K562 (cell line): Measurements from ENCODE around the gene RPL22. TPM values are rescaled to one million over a fixed set of nuclear protein-coding genes. Genes with fewer than 3 reads are reported as not detected.

Source experiments
- ATAC-seq: fragments of 200-7000 bp; cut with Tn5 transposase; 3 replicates; pipeline ENCODE4 v1.9.1; 2020; ENCODE audit warnings: moderate library complexity
- BruUV-seq: library from RNA; stranded (reverse); fragments of 400-500 nt; replicated peaks from 2 replicates; lab custom pipeline; 2021; lab: Mats Ljungman, UMichigan
- CTCF ChIA-PET: fragments of 300-600 bp; formaldehyde crosslinking; extraction: SDS; loops from one replicate; lab custom pipeline; 2021; ENCODE audit warnings: low intra/inter-chr PET ratio; lab: Yijun Ruan, JAX
- POLR2A ChIA-PET: fragments of 300-600, 350-650 bp; sonication (Branson Sonifier 250); formaldehyde crosslinking; extraction: SDS; loops from one replicate; lab custom pipeline; 2021; ENCODE audit warnings: antibody characterized with exemption, inconsistent platforms; lab: Yijun Ruan, JAX
- DNase-seq, 4 experiments: peaks; one replicate each; pipeline versions ENCODE4 v3.0.0 to v3.0.0-alpha.2; 2011 to 2018; ENCODE audit warnings: low spot score in 3 of 4, mixed read lengths in 3 of 4; ENCODE audit errors: extremely low read depth in 1 of 4
- FAIRE-seq: peaks from 2 replicates; lab custom pipeline; 2011; peaks lifted over from hg19 to GRCh38; lab: Jason Lieb, UNC
- H2AFZ ChIP-seq: 2 replicates; pipeline ENCODE4 v1.6.0; 2011; ENCODE audit warnings: low read depth, low read length, control low read depth, inconsistent platforms
- H3K27ac ChIP-seq: fragments of 200-600 bp; 3 replicates; pipeline ENCODE4 v1.8.0; 2011; ENCODE audit warnings: low read depth, mild to moderate bottlenecking, control low read depth, inconsistent platforms, low read length, moderate library complexity, mixed read lengths; ENCODE audit errors: extremely low read depth
- H3K27me3 ChIP-seq, 2 experiments: fragments of 300-600 bp in 1 of 2; 2 replicates in 1 of 2; 3 replicates in 1 of 2; pipeline versions ENCODE4 v1.6.0 to v1.8.0; 2011; ENCODE audit warnings: inconsistent platforms in 2 of 2, low read length in 2 of 2, mild to moderate bottlenecking in 1 of 2, mixed read lengths in 1 of 2, moderate library complexity in 1 of 2; ENCODE audit not compliant: control insufficient read depth in 2 of 2, insufficient read depth in 2 of 2
- H3K36me3 ChIP-seq: fragments of 300-600 bp; 3 replicates; pipeline ENCODE4 v1.8.0; 2011; ENCODE audit warnings: mild to moderate bottlenecking, low read length, inconsistent platforms; ENCODE audit not compliant: control insufficient read depth, insufficient read depth
- H3K4me1 ChIP-seq, 2 experiments: fragments of 200-600 bp in 1 of 2; replicated peaks in 1 of 2; 2 replicates in 1 of 2; 3 replicates in 1 of 2; pipeline versions ENCODE4 v1.5.1 to v1.8.0; 2011; ENCODE audit warnings: inconsistent platforms in 2 of 2, low read length in 2 of 2, mild to moderate bottlenecking in 1 of 2, mixed read lengths in 1 of 2, moderate library complexity in 1 of 2; ENCODE audit not compliant: control insufficient read depth in 2 of 2, insufficient read depth in 2 of 2
- H3K4me2 ChIP-seq: 2 replicates; pipeline ENCODE4 v1.6.1; 2011; ENCODE audit warnings: low read length, control low read depth, inconsistent platforms, mixed read lengths; ENCODE audit not compliant: insufficient read depth
- H3K4me3 ChIP-seq: fragments of 200-600 bp; sonication (generic), shearing (Covaris generic); 2 replicates; pipeline ENCODE4 v1.5.1; 2016; ENCODE audit warnings: control low read depth, inconsistent platforms
- H3K79me2 ChIP-seq: fragments of 200-600 bp; 3 replicates; pipeline ENCODE4 v1.8.0; 2011; ENCODE audit warnings: low read length, inconsistent platforms; ENCODE audit not compliant: control insufficient read depth, insufficient read depth
- H3K9ac ChIP-seq, 2 experiments: 2 replicates each; pipeline versions ENCODE4 v1.6.0 to v1.6.1; 2011; ENCODE audit warnings: low read depth in 2 of 2, low read length in 2 of 2, control low read depth in 1 of 2, inconsistent platforms in 1 of 2, mild to moderate bottlenecking in 1 of 2, mixed read lengths in 1 of 2; ENCODE audit not compliant: insufficient read depth in 1 of 2
- H3K9me1 ChIP-seq: one replicate; pipeline ENCODE4 v1.6.0; 2011; ENCODE audit warnings: inconsistent platforms, mild to moderate bottlenecking, low read length, moderate library complexity; ENCODE audit not compliant: control insufficient read depth, insufficient read depth
- H3K9me3 ChIP-seq: replicated peaks from 2 replicates; pipeline ENCODE4 v1.5.1; 2011; ENCODE audit warnings: low read depth, low read length, inconsistent platforms; ENCODE audit not compliant: control insufficient read depth, insufficient read depth
- H4K20me1 ChIP-seq: replicated peaks from 2 replicates; pipeline ENCODE4 v1.6.1; 2011; ENCODE audit warnings: low read length, inconsistent platforms, mixed read lengths; ENCODE audit not compliant: control insufficient read depth, insufficient read depth
- BRCA1 ChIP-seq, 2 experiments: fragments of 450-650 bp in 1 of 2; sonication (generic) in 1 of 2; formaldehyde crosslinking in 1 of 2; IDR thresholded peaks; 2 replicates each; pipeline versions ENCODE4 v1.5.0 to v1.6.1; 2017 to 2020; ENCODE audit warnings: mild to moderate bottlenecking in 1 of 2, missing genetic modification reagents in 1 of 2
- GTF2A2 ChIP-seq: IDR thresholded peaks from 2 replicates; pipeline ENCODE4 v1.6.1; 2016; ENCODE audit warnings: mild to moderate bottlenecking, missing genetic modification characterization, missing compliant biosample characterization
- MIER1 ChIP-seq: fragments of 450-650 bp; IDR thresholded peaks from 2 replicates; pipeline ENCODE4 v1.6.1; 2016; ENCODE audit warnings: antibody characterized with exemption, mild to moderate bottlenecking, low read depth
- NR3C1 ChIP-seq: sonication (generic); formaldehyde crosslinking; IDR thresholded peaks from 2 replicates; pipeline ENCODE4 v1.8.1; 2022; ENCODE audit warnings: missing genetic modification reagents
- SMARCA5 ChIP-seq: fragments of 450-650 bp; IDR thresholded peaks from 2 replicates; pipeline ENCODE4 v1.6.1; 2016
- TCF7L2 ChIP-seq: fragments of 150-350 bp; IDR thresholded peaks from 2 replicates; pipeline ENCODE4 v1.6.1; 2016; ENCODE audit warnings: low read depth, mild to moderate bottlenecking, low read length, moderate library complexity
- TFAP4 ChIP-seq: sonication (generic); formaldehyde crosslinking; IDR thresholded peaks from 2 replicates; pipeline ENCODE4 v1.8.0; 2022; ENCODE audit warnings: missing genetic modification reagents, mild to moderate bottlenecking, moderate library complexity, borderline replicate concordance
- ZC3H4 ChIP-seq: sonication (generic); formaldehyde crosslinking; IDR thresholded peaks from 2 replicates; pipeline ENCODE4 v1.9.0; 2021; ENCODE audit warnings: missing genetic modification reagents, borderline replicate concordance
- ZFP30 ChIP-seq: fragments of 250-450 bp; sonication (Bioruptor Pico); IDR thresholded peaks from 2 replicates; pipeline ENCODE4 v1.8.0; 2022; ENCODE audit warnings: moderate library complexity, mild to moderate bottlenecking, inconsistent platforms, borderline replicate concordance
- ZNF12 ChIP-seq: sonication (generic); formaldehyde crosslinking; IDR thresholded peaks from 2 replicates; pipeline ENCODE4 v1.4.0; 2020; ENCODE audit warnings: mild to moderate bottlenecking, missing genetic modification reagents
- ZNF318 ChIP-seq, 2 experiments: fragments of 450-650 bp; IDR thresholded peaks; 2 replicates each; pipeline ENCODE4 v1.6.1; 2016; ENCODE audit warnings: mild to moderate bottlenecking in 2 of 2, borderline replicate concordance in 1 of 2, low read depth in 1 of 2, moderate library complexity in 1 of 2
- WGBS: fragments of 100-300 bp; shearing (Covaris generic); methylation state at CpG from one replicate; pipeline ENCODE4 v1.1.6; 2016; ENCODE audit warnings: low coverage, mixed read lengths; ENCODE audit not compliant: insufficient coverage; ENCODE audit errors: missing lambda C conversion rate; 5-methylcytosine and 5-hydroxymethylcytosine counted together
- in situ Hi-C: fragments of 300-500 bp; cut with MboI; formaldehyde crosslinking; loops from 4 replicates; pipeline ENCODE4 v1.15.0; 2018; ENCODE audit warnings: inconsistent platforms, mixed read lengths
- intact Hi-C: fragments of 100-400 bp; cut with micrococcal nuclease; formaldehyde crosslinking; loops from 2 replicates; pipeline ENCODE4 v1.14.2; 2022
- polyA plus RNA-seq, 8 experiments: library from polyadenylated mRNA; depleted of rRNA in 4 of 8; stranded (reverse) in 5 of 8; unstranded in 3 of 8; fragments of >200 nt; fragmentation: Nextera tagmentation in 2 of 8; fragmentation: Illumina TruSeq in 1 of 8; extraction: Ambion mirVana in 2 of 8; extraction: Trizol in 1 of 8; gene quantifications; 2 replicates each; pipeline versions ENCODE4 v1.2.1 to v1.2.3, GENCODE V29; 2011 to 2014; ENCODE audit warnings: inconsistent platforms in 1 of 8, missing spikeins in 1 of 8
- total RNA-seq, 7 experiments: library from RNA; depleted of rRNA in 6 of 7; stranded (reverse); fragments of >200 nt in 6 of 7; fragmentation: Illumina TruSeq in 2 of 7; extraction: Trizol in 2 of 7; gene quantifications; 2 replicates each; pipeline versions ENCODE4 v1.2.1 to v1.2.3, GENCODE V29; 2011 to 2021; ENCODE audit warnings: low replicate concordance in 1 of 7

Gene RPL22
- total and polyA plus RNA-seq, 9 of the 15 experiments (the other 6 are each of a cell fraction or from before 2014, with no cell fraction given) = 467 to 1,165 (median 607) TPM

- FAIRE-seq (no peak), DNase-seq (peak; percentile 38 to 51 (median 40)), ATAC-seq (peak; percentile 4; the same call in 1 of the 3 replicates)
- BruUV-seq = no TSS peak
- peak overlapping the region; percentile 71 for H3K4me2 ChIP-seq
- H3K27ac ChIP-seq = peak overlapping the region; percentile 75; the same call in 2 of the 3 replicates
- in situ Hi-C loops = no loop called here
- H3K4me3 ChIP-seq = peak overlapping the region; percentile 41
- POLR2A ChIA-PET = interaction anchor here (0.6 to 1.9 kb wide), 5 partner anchors 8 to 298 kb away, joined by 3 to 6 read pairs (median 4); no protein-coding TSS in a partner anchor
- 74% methylated on average over 15 of the region's 17 CpGs for WGBS
- H3K36me3 ChIP-seq = peaks cover 56% of the 10 kb centered on the region; the same call in 2 of the 3 replicates
- H3K9ac ChIP-seq = peak overlapping the region; percentile 68 to 95
- H3K79me2 ChIP-seq = peaks cover 49% of the 10 kb centered on the region
- no peaks in the 10 kb centered on the region for H3K9me3 ChIP-seq
- intact Hi-C loops = no loop called here
- no peaks in the 10 kb centered on the region for H3K27me3 ChIP-seq
- H2AFZ ChIP-seq = peak overlapping the region; percentile 86
- peaks cover 7 to 72% of the 10 kb centered on the region in 2 experiments; a peak in 4 of 5 replicates for H3K4me1 ChIP-seq
- H3K9me1 ChIP-seq = peaks cover 4% of the 10 kb centered on the region
- no peaks in the 10 kb centered on the region for H4K20me1 ChIP-seq
- CTCF ChIA-PET = no interaction called here
- no peak for TF ChIP-seq GTF2A2 (tag)
- TF ChIP-seq SMARCA5 = 0 out of 2 replicates have a peak, but pooled peaks have one; percentile 19
- no peak for TF ChIP-seq BRCA1 (IDR thresholded peaks at IDR 0.05)
- peak; percentile 16; the same call in 1 of the 2 replicates for TF ChIP-seq BRCA1 (CRISPR knock-in tag; IDR thresholded peaks at IDR 0.05)
- no peak for TF ChIP-seq ZFP30
- TF ChIP-seq ZNF12 (CRISPR knock-in tag) = no peak
- TF ChIP-seq TCF7L2 = no peak
- TF ChIP-seq ZNF318 (IDR thresholded peaks at IDR 0.05; ENCODE audit: borderline replicate concordance in 1 of 2, low read depth in 1 of 2) = no peak
- TF ChIP-seq TFAP4 (CRISPR knock-in tag) = 0 out of 2 replicates have a peak, but pooled peaks have one; percentile 41
- 0 out of 2 replicates have a peak, but pooled peaks have one; percentile 30 for TF ChIP-seq MIER1
- peak; percentile 12; the same call in 1 of the 2 replicates for TF ChIP-seq NR3C1 (CRISPR knock-in tag)
- 0 out of 2 replicates have a peak, but pooled peaks have one; percentile 36 for TF ChIP-seq ZC3H4 (CRISPR knock-in tag)
Observed at GRCh38 chr1:6209661-6210580, 10.5 kb upstream of the RPL22 start.
